Measurements from ENCODE around the gene STAT5A.

The STAT5A gene

DNA sequence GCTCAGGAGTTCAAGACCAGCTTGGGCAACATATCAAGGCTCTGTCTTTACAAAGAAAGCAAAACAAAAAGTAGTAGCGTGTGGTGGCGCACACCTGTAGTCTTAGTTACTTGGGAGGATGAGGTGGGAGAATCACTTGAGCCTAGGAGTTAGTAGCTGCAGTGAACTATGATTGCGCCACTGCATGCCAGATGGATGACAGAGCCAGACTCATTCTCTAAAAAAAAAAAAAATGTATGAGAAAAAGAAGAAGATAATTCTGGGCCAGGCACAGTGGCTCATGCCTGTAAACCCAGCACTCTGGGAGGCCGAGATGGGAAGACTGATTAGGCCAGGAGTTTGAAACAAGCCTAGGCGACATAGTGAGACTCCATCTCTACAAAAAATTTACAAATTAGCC lies 40.6 kb upstream of the STAT5A start:
- peak; percentile 69 to 85 for DNase-seq (ENCODE audit: low read depth in 2 of 2)
- TF ChIP-seq, protein P1, sequence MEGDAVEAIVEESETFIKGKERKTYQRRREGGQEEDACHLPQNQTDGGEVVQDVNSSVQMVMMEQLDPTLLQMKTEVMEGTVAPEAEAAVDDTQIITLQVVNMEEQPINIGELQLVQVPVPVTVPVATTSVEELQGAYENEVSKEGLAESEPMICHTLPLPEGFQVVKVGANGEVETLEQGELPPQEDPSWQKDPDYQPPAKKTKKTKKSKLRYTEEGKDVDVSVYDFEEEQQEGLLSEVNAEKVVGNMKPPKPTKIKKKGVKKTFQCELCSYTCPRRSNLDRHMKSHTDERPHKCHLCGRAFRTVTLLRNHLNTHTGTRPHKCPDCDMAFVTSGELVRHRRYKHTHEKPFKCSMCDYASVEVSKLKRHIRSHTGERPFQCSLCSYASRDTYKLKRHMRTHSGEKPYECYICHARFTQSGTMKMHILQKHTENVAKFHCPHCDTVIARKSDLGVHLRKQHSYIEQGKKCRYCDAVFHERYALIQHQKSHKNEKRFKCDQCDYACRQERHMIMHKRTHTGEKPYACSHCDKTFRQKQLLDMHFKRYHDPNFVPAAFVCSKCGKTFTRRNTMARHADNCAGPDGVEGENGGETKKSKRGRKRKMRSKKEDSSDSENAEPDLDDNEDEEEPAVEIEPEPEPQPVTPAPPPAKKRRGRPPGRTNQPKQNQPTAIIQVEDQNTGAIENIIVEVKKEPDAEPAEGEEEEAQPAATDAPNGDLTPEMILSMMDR (IDR thresholded peaks at IDR 0.05; ENCODE audit: low read depth, low read length), result no peak
- no peak overlapping the region for H3K4me3 ChIP-seq (replicated peaks in 1 of 2; ENCODE audit: low read depth in 2 of 2, low read length in 2 of 2)

DNA sequence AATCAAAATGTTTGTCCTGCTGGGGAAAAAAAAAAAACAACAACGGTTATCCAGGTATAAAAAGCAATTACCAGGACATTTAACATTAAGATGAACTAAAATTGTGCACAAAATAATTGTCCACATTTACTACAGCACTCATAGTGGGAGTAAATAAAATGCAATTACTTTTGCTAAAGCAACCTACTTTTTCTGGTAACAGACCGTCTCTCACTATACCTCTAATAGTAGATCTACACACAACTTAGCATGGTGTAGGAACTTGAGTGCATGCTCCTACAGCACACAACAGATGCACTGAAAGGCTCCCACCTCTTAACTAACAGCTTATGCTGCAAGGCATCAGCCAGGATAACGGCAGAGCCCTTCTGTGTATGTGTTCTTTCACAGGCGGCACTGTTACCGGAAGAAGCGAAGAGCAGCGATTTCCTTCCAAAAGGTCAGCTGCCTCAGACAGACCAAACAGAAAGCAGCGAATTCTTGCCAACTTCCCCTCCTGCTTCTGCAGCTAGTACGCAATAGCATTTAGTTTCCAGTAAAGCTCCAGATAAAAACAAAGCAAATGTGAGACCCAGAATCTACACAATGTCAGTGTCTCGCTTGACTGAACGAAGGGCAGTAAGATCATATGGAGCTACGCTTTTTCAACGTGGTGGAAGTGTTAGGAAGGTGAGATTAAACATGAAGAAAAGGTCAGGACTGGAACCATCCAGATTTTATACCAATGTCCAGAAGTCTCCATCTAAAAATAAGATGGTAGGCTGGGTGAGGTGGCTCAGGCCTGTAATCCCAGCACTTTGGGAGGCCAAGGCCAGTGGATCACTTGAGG lies 39.7 kb upstream of the STAT5A start:
- peak; percentile 94 to 99 for DNase-seq (ENCODE audit: low read depth in 2 of 2)
- TF ChIP-seq, protein P1 (IDR thresholded peaks at IDR 0.05; ENCODE audit: low read depth, low read length), result no peak
- peak overlapping the region; percentile 6 to 43 for H3K4me3 ChIP-seq (replicated peaks in 1 of 2; ENCODE audit: low read depth in 2 of 2, low read length in 2 of 2)

DNA sequence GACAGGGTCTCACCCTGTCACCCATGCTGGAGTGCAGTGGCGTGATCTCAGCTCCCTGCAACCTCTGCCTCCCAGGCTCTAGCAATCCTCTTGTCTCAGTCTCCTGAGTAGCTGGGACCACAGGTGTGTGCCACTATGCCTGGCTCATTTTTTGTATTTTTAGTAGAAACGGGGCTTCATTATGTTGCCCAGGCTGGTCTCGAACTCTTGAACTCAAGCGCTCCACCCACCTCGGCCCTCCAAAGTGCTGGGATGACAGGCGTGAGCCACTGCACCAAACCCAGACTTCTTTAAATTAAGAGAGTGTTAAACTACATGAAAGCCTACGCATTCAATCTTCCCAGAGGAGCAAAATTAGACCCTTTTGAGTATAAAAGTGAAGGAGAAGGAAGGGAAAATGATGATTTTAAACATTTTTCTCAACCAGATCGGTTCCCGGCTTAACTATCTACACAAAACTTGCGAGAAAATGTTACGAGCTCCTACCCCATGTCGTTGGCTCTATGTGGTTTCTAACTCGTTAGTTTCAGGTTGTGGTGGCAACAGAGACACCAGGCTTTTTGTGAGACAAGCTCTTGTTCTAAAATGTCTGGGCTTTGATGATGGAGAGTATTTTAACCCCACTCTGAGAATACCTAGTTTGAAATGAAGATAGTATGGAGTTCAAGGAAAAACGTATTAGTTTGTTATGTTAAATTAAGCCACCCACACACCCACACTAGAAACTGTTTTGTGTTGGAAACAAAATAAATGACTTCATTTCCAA lies 38.4 kb upstream of the STAT5A start:
- TF ChIP-seq, protein P1 (IDR thresholded peaks at IDR 0.05; ENCODE audit: low read depth, low read length), result no peak
- no peak for DNase-seq (ENCODE audit: low read depth in 2 of 2)
- no peak overlapping the region for H3K4me3 ChIP-seq (replicated peaks in 1 of 2; ENCODE audit: low read depth in 2 of 2, low read length in 2 of 2)

DNA sequence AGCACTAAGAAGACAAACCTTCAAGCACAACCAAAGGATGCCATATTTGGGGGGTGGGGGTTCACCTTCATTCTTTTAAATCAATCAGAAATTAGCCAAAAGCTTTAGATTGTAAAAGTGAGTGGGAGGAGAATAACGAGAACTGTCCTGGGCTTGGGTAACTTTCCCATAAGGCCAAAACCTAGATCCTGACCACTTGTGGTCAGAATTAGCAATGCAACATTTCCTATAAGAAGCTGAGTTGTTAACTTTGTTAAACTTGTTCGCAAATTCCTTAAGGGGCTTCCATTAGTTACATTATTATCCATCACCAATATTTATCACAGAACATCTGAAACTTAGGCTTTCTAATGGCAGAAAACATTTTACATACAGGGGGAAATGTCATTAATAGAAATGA lies 37.2 kb upstream of the STAT5A start:
- no peak overlapping the region for H3K4me3 ChIP-seq (replicated peaks in 1 of 2; ENCODE audit: low read depth in 2 of 2, low read length in 2 of 2)
- peak; percentile 59 to 69 for DNase-seq (ENCODE audit: low read depth in 2 of 2)
- TF ChIP-seq, protein P1 (IDR thresholded peaks at IDR 0.05; ENCODE audit: low read depth, low read length), result peak; percentile 49

DNA sequence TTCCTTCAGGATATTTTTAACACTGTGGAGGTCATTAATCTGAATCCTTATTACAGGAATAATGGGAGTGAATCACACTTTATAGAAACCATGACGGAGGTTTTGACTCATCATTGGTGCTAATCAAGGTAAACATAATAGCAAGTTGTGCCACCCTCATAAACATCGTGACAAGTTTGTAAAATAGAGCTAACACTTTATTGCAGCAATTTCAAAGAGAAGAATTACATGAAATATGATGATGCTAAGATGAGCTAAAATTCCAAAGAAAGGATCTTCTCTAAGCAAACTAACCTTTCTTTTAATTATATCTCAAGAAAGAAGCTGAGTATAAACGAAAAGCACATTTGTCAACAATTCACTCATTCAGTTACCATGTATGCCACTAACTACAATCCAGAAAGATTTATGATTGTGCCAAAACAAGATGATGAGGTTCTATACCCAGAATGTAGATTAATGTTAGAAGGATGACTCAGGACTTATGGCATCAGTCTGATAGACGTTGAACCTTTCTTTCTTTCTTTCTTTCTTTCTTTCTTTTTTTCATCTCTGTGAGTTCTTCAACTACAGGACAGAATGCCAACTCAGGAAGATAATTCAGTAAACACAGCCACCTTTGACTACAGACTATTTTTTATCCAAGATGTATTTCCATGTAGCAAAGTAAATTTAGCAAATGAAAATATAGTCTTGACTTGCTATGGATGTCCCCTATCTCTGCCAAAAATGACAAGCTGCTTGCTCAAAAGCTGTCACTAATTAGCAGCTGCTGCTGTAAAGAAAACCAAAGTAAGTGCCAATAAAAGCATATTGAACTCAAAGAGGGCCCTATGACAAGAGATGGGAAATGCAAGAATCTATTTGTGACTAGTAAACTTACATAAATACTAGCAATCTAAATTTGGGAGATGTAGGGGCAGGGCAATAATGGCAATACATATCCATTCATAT lies 35.4 kb upstream of the STAT5A start:
- peak; percentile 30 to 52 for DNase-seq (ENCODE audit: low read depth in 2 of 2)
- no peak overlapping the region for H3K4me3 ChIP-seq (replicated peaks in 1 of 2; ENCODE audit: low read depth in 2 of 2, low read length in 2 of 2)
- TF ChIP-seq, protein P1 (IDR thresholded peaks at IDR 0.05; ENCODE audit: low read depth, low read length), result no peak

DNA sequence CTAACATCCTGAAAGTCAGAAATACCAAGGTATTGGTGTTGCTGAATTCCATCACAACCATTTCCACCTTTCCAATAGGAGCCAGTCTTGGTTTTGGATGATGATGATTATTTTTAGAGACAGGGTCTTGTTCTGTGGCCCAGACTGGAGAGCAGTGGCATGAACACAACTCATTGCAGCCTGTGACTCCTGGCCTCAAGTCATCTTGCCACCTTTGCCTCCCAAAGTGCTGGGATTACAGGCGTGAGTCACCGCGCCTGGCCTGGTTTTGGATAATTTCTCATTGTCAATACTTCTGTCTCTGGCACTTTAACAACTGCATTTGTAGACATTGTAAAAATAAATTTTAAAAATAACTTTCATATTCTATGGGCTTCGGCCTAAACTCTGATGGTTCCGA lies 34.7 kb upstream of the STAT5A start:
- no peak overlapping the region for H3K4me3 ChIP-seq (replicated peaks in 1 of 2; ENCODE audit: low read depth in 2 of 2, low read length in 2 of 2)
- TF ChIP-seq, protein P1 (IDR thresholded peaks at IDR 0.05; ENCODE audit: low read depth, low read length), result no peak
- no peak for DNase-seq (ENCODE audit: low read depth in 2 of 2)
